ENCODE results near the gene SIK3. TPM values are rescaled to one million over a fixed set of nuclear protein-coding genes. Genes with fewer than 3 reads are reported as not detected.

Gene SIK3
- total RNA-seq, 2 donors from 2014 or later: 26.2 to 77.6 TPM

Small RNA genes lying within 50 kb of the gene (small RNA-seq; reads per million reads assigned to genes)
- gene AP000936.3: 0 reads per million in 2 donors
- gene RNY4P6: 1.2 to 5.1 reads per million in 2 donors

Other genes starting within 250 kb of the SIK3 start
- 100 to 1,000 TPM in 1 of 2 donors, 10 to 100 TPM in 1; 72.5 to 126 TPM for gene PAFAH1B2, start 45.9 kb upstream of the SIK3 start, total RNA-seq
- gene SIDT2, start 80.3 kb upstream of the SIK3 start, total RNA-seq: 100 to 1,000 TPM in 1 of 2 donors, 10 to 100 TPM in 1; 69.5 to 144 TPM
- gene TAGLN, start 100.9 kb upstream of the SIK3 start, total RNA-seq: 1,000 to 10,000 TPM; 2,153 to 2,440 TPM
- 10 to 100 TPM; 38.5 to 45.7 TPM for gene PCSK7, start 133.6 kb upstream of the SIK3 start, total RNA-seq
- 10 to 100 TPM in 1 of 2 donors, 1 to 10 TPM in 1; 9.4 to 24.8 TPM for gene RNF214, start 134.2 kb upstream of the SIK3 start, total RNA-seq
- gene BACE1-AS, start 192.9 kb upstream of the SIK3 start, total RNA-seq: 10 to 100 TPM in 1 of 2 donors, 1 to 10 TPM in 1; 4.8 to 19.1 TPM
- gene BACE1, start 217.8 kb upstream of the SIK3 start, total RNA-seq: 10 to 100 TPM; 12.4 to 28.4 TPM
- 10 to 100 TPM; 27.7 to 40.6 TPM for gene CEP164, start 229.4 kb upstream of the SIK3 start, total RNA-seq

Measured in prostate gland (tissue), 2 donors.